HG02610 (cell line): Measurements from ENCODE around the gene INPP4B.

Source experiments
- ATAC-seq: cut with Tn5 transposase; IDR thresholded peaks from one replicate; pipeline ENCODE4 v1.9.1; 2021; ENCODE audit warnings: mild to moderate bottlenecking, moderate library complexity; ENCODE audit not compliant: unreplicated experiment

INPP4B gene

DNA sequence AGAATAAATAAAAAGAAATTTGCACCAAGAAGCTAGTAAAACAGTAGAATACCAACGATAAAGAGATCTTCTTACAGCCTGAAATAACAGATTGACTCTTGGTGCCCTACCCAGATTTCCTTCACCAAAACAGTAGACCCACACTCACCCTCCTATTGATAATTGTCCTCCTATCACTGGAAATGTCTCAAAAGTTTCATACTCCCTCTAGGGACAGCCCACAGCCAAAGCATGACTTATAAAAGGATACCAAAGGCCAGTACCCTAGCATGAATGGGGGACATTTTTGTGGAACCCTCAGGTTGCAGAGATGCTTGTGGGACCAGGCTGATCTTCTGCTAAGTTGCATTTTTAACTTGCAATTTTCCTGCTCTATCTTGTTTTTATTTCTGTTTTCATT lies 104.1 kb downstream of the INPP4B start:
- no peak for ATAC-seq

DNA sequence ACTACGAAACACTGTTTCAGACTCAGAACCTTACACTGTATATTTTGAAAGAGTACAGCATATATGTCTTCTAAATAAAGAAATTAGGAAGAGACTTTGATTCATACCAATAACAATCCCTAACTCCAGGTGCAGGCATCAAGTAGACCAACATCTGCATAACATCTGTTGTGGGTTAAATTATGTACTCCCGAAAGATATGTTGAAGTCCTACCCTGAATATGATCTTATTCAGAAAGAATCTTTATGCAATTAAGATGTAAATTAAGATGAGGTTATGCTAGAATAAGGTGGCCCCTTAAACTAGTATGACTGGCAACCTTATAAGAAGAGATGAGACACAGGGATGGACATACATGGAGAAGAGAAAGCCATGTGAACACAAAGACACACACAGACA lies 117.9 kb downstream of the INPP4B start:
- ATAC-seq = no peak

DNA sequence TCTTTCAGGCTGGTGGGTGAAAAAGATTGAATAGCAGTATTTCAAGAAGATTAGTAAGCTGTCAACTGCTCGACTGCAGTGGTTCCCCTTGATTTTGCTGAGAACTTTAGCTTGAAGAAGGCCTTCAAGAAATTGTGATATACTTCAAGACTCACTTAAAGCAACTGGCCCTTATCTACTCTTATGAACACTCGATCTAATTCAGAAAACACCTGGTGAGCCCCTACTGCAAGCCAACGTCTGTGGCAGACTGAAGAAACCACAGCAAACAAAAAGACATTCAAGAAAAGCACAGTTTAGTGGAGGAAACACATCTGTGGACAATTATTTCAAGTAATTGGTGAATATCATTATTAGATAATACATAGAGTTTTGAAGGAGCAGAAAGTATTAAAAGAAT lies 119.0 kb downstream of the INPP4B start:
- no peak for ATAC-seq

DNA sequence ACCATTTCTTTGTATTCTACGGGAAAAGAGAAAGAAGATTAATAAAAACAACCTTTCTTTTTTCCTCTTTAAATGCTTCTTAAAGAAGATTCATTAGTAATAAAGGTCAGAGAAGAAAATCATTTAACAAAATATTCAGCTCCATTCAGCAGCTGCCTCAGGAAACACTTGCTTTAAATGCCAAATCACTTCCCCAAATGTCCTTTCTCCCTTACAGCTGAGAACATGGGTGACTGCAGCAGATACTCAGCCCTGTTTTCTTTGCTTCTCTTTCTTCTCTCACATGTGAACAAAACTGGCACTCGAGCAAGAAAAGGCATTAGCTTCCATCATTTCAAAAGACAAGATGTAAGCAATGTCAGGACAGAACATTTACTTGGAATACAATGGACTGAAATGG lies 120.2 kb downstream of the INPP4B start:
- ATAC-seq = no peak

DNA sequence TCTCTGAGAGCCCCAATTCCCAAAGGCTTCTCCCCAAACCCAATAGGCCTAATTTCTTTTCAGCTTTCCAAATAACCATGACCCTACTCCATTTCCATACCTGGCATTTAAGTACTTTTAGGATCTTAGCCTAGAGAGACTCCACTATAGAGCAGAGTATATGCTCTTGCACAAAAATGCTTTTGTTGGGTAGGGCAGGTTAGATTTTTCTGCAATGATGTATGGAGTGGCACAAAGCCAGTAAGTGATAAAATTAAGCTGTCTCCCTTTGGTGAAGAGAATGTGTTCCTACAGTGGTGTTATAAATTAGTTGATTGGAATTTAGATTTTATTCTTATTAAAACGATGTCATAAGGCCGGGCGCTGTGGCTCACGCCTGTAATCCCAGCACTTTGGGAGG lies 124.9 kb downstream of the INPP4B start:
- no peak for ATAC-seq

DNA sequence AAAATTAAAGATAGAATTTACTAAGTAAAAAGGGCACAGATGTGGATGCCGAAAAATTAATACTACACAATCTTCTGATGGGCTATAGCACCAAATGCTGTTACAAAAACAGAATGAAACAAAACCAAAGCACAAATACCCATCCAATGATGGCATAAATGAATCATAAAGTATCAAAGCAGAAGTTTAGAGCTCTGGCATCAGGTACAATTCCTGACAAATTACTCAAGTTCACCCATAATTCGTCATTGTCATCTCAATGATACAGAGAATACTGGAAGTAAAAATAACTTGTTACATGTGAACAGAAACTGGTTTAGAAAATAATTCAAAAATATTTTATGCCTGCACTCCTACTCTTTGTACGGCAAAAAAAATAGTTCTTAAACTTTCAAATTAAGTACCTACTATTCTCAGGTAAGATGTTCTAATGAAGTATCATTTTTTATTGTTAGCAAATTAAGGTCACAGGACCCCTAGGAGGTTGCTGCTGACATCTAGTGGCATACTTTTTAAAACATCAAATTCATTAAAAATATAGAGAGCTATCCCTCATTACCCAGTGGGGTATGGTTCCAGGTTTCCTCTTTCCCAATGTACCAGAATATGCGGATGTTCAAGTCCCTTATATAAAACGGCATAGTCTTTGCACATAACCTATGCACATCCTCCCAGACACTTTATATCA lies 126.1 kb downstream of the INPP4B start:
- ATAC-seq = no peak

DNA sequence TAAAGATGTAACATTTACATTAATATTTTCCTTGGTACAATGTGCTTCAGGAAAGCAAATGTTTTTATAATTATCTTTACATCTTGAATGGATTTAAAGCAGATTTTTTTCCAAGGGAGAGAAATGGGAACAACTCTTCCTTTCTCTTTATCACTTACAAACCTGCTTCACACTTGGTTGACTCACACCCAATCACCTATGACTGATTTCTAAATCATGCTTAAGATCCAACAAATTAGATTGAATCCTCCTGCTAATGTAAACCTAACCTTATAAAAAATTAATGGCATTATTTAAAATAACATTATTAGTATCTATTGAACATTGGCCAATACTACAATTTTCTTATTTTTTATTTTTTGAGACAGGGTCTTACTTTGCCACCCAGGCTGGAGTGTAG lies 127.1 kb downstream of the INPP4B start:
- ATAC-seq = no peak

DNA sequence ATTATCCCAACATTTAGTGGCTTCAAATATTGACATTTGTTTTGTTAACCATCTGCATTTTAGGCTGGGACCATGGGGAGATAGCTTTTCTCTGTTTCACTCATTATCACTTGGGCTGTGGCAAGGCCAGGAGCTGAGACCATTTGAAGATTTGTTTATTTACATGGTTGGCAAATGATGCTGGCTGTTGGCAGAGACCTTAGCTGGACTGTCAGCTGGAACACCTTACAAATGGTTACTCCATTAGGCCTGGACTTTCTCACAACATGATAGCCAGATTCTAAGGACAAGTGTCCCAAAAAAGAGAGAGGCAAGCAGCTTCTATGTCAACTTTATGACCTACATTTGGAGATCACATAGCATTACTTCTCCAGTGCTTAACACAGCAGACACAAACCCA lies 130.4 kb downstream of the INPP4B start:
- no peak for ATAC-seq

DNA sequence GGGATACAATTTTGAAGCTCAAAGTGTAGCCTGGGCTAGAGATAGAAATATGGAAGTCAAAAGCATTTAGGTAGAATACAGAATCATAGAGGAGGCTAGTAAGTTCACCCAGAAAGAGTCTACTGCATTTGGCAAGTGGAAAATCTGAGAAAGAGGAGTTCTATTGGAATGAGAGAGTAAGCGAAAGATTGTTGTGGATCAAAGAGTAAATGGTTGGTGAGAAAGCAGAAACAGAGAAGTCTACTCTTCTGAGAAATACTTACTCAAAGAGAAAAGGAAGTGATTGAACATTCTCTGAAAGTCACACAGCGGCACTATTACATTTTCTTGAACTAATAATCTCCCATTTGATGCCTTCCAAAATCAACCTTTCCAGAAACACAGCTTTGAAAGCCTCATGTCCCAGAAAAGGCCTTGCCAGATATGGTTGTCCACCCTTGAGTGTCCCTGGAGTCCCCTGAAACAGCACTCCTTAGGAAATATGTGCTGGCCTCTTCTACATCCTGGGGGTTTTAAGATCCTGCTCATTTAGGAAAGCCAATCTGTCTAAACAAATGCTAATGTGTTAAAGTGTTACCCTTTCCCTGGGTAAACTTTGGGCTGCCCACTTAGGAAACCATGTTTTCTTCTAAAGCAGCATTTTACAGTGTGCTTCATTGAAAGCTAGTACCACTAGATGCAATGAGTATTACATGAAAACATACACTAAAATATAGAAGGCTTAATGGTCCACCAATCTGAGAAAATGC lies 132.6 kb downstream of the INPP4B start:
- ATAC-seq = no peak

DNA sequence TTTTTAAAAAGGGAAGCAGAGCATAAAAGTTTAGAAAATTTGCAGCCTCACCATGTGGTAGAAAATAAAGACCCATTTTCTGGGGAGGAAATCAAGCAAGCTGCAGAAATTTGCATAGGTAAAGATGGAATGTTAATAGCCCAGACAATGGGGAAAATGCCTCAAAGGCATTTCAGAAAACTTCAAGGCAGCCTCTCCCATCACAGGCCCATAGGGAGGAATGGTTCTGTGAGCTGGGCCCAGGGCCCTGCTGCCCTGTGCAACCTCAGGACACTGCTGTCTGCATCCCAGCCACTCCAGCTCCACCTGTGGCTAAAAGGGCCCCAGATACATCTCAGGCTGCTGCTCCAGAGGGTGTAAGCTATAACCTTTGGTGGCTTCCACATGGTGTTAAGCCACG lies 137.9 kb downstream of the INPP4B start:
- no peak for ATAC-seq

DNA sequence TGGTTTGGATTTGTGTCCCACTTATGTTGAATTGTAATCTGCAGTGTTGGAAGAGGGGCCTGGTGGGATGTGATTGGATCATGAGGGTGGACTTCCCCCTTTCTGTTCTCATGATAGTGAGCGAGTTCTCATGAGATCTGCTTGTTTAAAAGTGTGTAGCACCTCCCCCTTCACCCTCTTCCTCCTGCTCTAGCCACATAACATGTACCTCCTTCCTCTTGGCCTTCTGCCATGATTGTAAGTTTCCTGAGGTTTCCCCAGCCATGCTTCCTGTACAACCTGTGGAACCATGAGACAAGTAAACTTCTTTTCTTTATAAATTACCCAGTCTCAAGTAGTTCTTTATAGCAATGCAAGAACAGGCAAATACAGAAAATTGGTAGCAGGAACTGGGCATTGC lies 138.7 kb downstream of the INPP4B start:
- ATAC-seq = no peak

DNA sequence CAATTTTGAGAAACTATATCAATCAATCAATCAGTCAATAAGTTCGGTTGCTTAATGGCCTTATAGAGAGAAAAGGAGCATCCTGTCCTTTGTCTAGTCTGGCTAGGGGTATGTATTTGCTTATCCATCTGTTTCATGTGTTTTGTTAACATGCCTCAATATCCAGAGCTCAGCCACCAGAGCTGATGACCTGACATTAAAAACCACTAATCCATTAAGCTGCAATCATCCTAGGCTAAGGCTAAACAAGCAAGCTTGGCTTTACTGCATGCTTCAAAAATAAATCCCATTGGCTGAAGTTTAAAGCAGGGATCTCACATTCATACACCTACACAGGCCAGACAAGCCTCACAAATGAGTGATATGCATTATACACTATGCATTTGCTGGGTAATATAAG lies 139.7 kb downstream of the INPP4B start:
- ATAC-seq = no peak

DNA sequence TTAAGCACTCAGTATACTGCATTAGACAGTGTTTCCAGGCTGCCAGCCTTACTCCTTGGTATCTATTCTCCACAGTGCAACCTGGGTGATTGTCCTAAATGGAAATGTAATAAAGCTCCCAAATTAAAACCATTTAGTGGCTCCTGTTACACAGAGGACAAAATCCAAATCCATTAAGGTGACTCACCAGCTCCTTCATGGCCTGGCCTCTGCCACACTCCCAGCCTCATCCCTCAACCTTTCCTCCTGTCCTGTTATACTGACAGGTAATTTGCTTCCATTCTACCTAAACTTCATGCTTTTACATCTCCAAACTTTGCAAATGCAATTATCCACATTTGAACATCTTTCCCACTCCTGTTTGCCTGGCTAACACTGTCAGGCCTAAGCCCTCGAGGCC lies 140.3 kb downstream of the INPP4B start:
- no peak for ATAC-seq

DNA sequence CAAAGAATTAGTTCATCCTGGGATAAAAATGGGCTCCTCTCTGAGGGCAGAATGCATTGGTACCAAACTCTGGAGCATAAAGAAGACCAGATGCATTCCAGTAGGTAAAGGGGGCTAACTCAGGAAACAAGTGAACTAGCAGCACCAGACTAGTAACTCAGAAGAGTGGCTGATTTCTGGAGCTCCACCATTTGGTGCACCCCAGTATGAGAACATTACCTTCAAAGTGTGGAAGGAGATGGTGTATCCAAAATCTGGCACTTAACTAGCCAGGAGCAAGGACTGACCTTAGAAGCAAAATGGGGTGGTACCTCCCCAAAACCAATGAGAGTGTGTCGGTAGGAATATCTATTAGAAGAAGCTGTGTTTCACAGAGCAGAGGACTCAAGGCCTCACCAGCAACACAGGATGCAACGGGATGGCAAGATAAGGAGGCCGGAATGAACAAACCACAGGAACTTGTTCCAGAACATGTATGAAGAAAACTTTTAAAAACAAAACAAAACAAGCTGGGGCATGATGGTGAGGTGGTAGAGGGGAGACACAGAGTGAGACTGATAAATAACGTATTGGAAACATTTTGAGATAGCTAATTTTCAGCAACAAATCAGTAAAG lies 142.3 kb downstream of the INPP4B start:
- no peak for ATAC-seq

DNA sequence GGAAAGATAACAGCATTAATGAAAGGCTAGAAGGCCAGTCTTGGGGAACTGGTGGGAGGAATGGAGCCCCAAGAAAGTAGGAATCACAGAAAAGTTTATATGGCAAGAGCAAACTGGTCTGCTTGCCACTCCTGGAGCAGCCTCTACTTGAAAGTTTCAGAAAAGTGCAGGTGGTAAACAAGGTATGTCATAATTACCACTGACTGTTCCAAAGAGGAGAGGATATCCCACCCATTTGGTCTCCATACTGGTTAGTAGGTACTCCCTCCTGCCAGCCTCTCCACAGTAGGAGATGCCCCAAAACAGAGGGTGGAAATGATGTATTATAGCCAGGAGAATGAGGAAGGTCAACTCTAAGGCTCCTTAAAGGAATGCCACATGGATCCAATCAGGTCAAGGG lies 145.1 kb downstream of the INPP4B start:
- no peak for ATAC-seq

DNA sequence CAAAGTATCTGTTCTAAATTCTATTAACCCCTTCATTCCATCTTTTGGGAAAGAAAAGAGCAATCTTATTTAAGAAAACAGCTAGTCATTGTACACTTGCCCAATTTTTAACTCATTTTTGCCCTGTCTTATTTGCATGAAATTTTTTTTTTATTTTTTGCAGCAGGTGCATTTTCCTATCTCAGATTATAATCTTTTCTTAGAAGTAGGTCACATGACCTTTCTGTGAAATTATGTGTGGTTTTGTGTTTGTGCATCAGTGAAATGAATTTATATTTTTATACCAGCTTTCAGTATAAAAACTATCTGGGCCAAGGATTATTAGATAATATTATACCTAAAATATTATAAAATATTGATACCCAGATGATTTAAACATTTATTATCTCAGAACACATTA lies 145.6 kb downstream of the INPP4B start:
- no peak for ATAC-seq

DNA sequence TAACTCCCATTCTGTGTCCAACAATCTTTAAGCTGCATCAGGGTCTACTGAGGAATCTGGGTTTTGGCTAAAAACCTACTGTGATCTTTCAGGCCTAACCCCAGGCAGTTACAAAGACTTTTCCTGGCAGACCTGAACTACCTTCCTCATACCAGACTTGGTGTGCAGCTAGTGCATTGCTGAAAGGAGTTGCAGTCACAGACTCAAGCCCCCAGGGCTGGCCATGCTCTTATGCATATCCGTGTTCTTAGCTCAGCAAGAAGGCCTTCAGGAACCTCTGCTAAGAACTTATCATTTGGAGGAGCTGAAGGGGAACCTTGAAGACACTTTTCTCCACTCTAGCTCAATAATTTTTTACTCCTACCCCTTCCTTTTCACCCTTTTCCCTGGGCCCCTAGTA lies 147.5 kb downstream of the INPP4B start:
- no peak for ATAC-seq

DNA sequence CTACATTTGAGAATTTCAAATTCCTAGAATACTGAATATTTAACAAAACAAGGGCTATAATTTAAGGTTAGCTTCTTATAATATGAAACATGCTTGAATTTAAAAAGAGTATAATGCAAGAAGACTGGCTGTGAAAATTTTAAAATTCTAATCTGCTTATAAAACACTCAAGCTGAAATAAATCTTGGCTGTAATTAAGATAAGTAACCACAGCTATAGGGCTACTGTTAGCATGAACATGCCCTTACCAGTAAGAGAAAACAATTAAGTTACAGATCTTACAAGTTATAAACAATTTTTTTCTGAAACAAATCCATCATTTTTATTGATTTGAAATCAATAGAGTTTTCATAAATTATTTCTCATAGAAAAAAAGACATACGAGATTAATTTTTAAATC lies 148.2 kb downstream of the INPP4B start:
- no peak for ATAC-seq

DNA sequence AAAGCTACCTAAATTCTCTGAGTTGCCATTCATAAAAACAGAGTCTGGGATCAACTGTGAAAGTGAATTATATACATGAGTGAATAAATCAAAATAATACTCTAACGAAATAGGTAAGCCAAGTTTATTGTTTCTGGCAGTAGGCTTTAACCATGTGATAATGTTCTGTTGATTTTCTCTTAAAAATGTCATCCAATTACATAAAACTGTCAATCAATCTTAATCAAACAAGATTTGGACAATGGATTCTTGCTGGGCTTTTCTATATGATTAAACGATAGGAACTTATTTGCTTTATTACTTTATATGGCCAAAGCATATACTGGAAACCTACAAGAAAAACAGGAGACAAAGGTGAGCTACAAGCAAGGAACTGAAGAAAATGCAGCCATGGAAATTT lies 148.8 kb downstream of the INPP4B start:
- ATAC-seq = no peak

DNA sequence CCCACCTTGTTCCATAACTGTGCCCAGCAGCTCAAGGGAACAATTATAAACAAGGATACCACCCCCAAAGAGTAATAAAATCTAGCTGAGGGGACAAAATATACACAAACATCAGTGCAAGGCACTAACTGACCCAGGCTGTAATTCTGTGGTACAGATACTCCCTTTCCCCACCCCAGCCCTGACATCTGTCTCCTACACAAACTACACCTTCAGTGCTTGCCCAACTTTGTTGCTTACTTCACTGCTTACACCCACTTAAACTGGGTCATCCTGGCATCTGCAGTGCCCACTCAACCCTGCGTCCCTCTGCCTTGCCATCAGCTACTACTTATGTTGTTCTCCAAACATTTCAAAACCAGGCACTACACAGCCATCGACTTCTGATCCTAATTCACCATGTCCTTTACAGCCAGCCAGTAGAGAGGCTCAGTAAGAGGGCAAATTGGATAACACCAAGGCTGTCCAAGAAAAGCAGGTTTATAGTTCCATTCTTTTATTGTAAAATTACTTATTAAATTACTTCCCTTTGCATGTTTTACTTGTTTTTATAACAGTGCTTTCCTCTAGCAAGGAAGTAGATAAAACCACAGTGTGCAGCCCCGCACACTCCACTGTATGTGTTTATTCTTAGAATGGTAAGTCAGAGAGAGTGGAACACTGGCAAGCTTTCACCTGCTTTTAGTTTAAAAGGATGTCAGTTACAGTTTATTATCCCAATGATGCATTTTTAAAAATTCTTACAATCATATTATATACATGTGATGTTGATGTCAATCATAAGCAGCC lies 149.6 kb downstream of the INPP4B start:
- no peak for ATAC-seq

DNA sequence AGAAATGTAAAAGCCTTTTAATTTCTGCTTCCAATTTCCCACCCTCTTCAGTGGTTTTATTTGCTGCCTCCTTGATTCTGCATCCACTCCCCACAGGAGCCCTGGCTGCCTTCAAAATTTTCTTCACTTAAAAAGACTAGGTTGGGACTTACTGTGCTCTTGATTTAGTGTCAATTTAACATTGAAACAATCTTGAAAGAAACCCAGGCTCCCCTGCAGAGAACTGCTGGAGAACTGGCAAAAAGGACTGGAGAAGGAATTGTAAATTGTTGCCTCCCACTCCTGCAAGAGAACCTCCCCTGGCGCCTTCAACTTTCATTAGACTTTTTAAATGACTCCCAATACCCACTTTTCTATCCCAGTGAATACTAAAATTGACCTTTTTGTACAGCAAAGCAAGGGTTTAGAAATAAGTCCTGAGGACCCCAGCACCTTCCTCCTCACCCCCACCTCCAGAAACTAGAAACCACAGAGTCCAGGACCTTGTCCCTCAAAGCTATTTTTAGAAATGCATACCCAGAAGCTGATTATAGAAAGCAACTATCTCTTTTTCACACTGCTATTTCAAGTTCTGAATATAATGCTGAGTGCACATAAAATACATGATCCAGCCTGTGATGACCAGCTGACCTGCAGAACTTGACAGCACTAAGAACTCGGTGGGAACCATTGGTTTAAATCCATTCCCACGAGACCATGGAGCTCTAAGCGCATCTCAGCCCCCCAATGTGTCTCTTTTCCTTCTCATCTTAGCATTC lies 155.5 kb downstream of the INPP4B start:
- no peak for ATAC-seq
